ENCODE data around the gene ARHGAP5.

ARHGAP5 gene

GRCh38 chr14:32195636-32196035 lies 118.5 kb downstream of the ARHGAP5 start:
- Histone ChIP-seq H3K27ac (ENCODE audit: poor library complexity, severe bottlenecking) (no peak overlapping the region), H3K9me3 (ENCODE audit: severe bottlenecking) (no peaks in the 10 kb centered on the region), H3K36me3 (ENCODE audit: low read depth) (no peaks in the 10 kb centered on the region), H3K4me1 (ENCODE audit: insufficient read depth, poor library complexity, severe bottlenecking) (no peaks in the 10 kb centered on the region), H3K27me3 (ENCODE audit: insufficient read depth, poor library complexity, severe bottlenecking) (no peaks in the 10 kb centered on the region), H3K4me3 (ENCODE audit: severe bottlenecking) (no peak overlapping the region)
- TF ChIP-seq CTCF (IDR thresholded peaks at IDR 0.05; ENCODE audit: poor library complexity, severe bottlenecking): no peak
- DNase-seq (ENCODE audit: low spot score) (no peak), ATAC-seq (ENCODE audit: low read depth) (no peak)

- DNase-seq (ENCODE audit: low spot score) (no peak), ATAC-seq (ENCODE audit: low read depth) (no peak)
- no peak overlapping the region for H3K27ac ChIP-seq (ENCODE audit: poor library complexity, severe bottlenecking)
- no peak for TF ChIP-seq CTCF (IDR thresholded peaks at IDR 0.05; ENCODE audit: poor library complexity, severe bottlenecking)
- no peaks in the 10 kb centered on the region for H3K27me3 ChIP-seq (ENCODE audit: insufficient read depth, poor library complexity, severe bottlenecking)
- H3K4me3 ChIP-seq (ENCODE audit: severe bottlenecking): no peak overlapping the region
- no peaks in the 10 kb centered on the region for H3K4me1 ChIP-seq (ENCODE audit: insufficient read depth, poor library complexity, severe bottlenecking)
- H3K36me3 ChIP-seq (ENCODE audit: low read depth): no peaks in the 10 kb centered on the region
- H3K9me3 ChIP-seq (ENCODE audit: severe bottlenecking): no peaks in the 10 kb centered on the region
These were observed 120.8 kb downstream of the ARHGAP5 start for GRCh38 chr14:32197919-32198318.

GRCh38 chr14:32200368-32201192 lies 123.5 kb downstream of the ARHGAP5 start:
- no peaks in the 10 kb centered on the region for H3K27me3 ChIP-seq (ENCODE audit: insufficient read depth, poor library complexity, severe bottlenecking)
- ATAC-seq (ENCODE audit: low read depth) (no peak), DNase-seq (ENCODE audit: low spot score) (no peak)
- no peak for TF ChIP-seq CTCF (IDR thresholded peaks at IDR 0.05; ENCODE audit: poor library complexity, severe bottlenecking)
- peak overlapping the region; percentile 70 for H3K4me3 ChIP-seq (ENCODE audit: severe bottlenecking)
- no peaks in the 10 kb centered on the region for H3K36me3 ChIP-seq (ENCODE audit: low read depth)
- peak overlapping the region; percentile 53 for H3K27ac ChIP-seq (ENCODE audit: poor library complexity, severe bottlenecking)
- no peaks in the 10 kb centered on the region for H3K9me3 ChIP-seq (ENCODE audit: severe bottlenecking)
- peaks cover 3% of the 10 kb centered on the region for H3K4me1 ChIP-seq (ENCODE audit: insufficient read depth, poor library complexity, severe bottlenecking)

GRCh38 chr14:32201193-32201815 lies 124.2 kb downstream of the ARHGAP5 start:
- peak overlapping the region; percentile 70 for H3K4me3 ChIP-seq (ENCODE audit: severe bottlenecking)
- H3K27me3 ChIP-seq (ENCODE audit: insufficient read depth, poor library complexity, severe bottlenecking): no peaks in the 10 kb centered on the region
- peaks cover 6% of the 10 kb centered on the region for H3K4me1 ChIP-seq (ENCODE audit: insufficient read depth, poor library complexity, severe bottlenecking)
- no peak for TF ChIP-seq CTCF (IDR thresholded peaks at IDR 0.05; ENCODE audit: poor library complexity, severe bottlenecking)
- no peaks in the 10 kb centered on the region for H3K9me3 ChIP-seq (ENCODE audit: severe bottlenecking)
- DNase-seq (ENCODE audit: low spot score) (peak; percentile 96), ATAC-seq (ENCODE audit: low read depth) (peak; percentile 75)
- H3K36me3 ChIP-seq (ENCODE audit: low read depth): no peaks in the 10 kb centered on the region
- peak overlapping the region; percentile 53 for H3K27ac ChIP-seq (ENCODE audit: poor library complexity, severe bottlenecking)
